ENCODE data around the gene NR2C2.

DNA sequence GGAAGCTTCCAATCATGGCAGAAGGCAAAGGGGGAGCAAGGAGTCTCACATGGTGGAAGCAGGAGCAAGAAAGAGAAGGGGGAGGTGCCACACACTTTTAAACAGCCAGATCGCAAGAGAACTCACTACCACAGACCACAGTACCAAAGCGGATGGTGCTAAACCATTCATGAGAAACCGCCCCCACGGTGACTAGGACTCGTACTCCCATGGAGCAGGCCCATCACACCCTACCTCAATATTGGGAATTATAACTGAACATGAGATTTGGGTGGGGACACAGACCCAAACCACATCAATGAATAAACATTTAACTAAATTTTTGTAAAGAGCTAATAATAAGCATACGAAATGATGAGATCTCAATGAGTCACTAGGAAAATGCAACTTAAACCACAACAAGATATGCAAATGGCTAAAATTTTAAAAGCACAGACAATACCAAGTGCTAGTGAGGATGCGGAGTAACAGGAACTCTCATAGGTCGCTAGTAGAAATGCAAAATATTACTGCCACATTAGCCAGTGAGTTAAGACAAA is 107.7 kb downstream of the NR2C2 start:
- TF ChIP-seq CTCF (IDR thresholded peaks at IDR 0.05) (no peak), POLR2A (IDR thresholded peaks at IDR 0.05) (no peak)
